Tibial nerve (tissue), 4 donors: Measurements from ENCODE around the gene LCN1.

Experiments used
- CTCF ChIP-seq, 5 experiments: fragments of 200-600 bp in 3 of 5; fragments of 450-650 bp in 2 of 5; sonication (generic) in 3 of 5; IDR thresholded peaks; one replicate each; pipeline ENCODE4 v1.5.1; 2016 to 2019; ENCODE audit warnings: antibody characterized with exemption in 5 of 5, mild to moderate bottlenecking in 3 of 5, moderate library complexity in 2 of 5
- EP300 ChIP-seq, 2 donors: sonication (generic); formaldehyde crosslinking; IDR thresholded peaks; one replicate each; pipeline ENCODE4 v1.6.1; 2017; ENCODE audit warnings: antibody characterized with exemption in 2 of 2, mild to moderate bottlenecking in 1 of 2

- TF ChIP-seq EP300 (IDR thresholded peaks at IDR 0.05) (no peak), CTCF (IDR thresholded peaks at IDR 0.05) (no peak)
These were observed 40.9 kb upstream of the LCN1 start for GRCh38 chr9:135480071-135480939.
